ENCODE measurements around the gene MYL12A.
A peak's percentile ranks its signal among the peaks of the same experiment; 100 is the strongest.

DNA sequence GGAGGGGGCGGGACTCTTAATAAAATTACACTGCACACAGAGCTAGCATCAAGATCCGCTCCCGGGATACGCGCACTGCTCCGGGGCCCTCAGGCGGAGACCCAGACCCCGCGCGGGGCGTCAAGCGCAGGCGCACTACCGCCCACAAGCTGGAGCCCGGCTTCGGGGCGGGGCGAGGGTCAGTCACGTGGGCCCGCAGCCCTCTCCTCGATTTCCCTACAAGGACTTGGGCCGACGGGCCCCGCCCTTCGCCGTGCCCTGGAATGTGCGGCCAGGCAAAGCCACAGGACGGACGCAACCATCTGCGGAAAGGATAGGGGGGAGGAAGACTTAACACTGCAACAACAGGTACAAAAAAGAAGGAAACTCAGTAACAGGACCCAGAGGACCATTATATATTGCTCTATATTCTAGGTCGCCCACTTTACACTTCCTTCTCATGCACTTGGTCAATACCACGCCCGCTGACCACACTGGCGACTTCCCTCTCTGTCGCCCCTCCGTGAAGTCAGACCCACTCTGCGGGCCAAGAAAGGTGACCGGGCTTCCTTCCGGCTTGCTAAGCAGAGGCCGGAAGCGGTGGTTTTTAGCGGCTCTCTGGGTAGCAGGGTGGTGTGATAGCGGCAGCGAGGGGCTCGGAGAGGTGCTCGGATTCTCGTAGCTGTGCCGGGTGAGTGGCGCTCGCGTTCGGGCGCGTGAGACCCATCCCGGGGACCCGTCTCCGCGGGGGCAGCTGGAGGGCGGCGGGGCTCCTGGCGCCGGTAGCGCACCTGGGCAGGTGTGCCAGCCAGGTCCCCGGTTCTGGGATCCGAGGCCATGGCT lies at the start of gene MYL12A:
- TF ChIP-seq, protein P1, sequence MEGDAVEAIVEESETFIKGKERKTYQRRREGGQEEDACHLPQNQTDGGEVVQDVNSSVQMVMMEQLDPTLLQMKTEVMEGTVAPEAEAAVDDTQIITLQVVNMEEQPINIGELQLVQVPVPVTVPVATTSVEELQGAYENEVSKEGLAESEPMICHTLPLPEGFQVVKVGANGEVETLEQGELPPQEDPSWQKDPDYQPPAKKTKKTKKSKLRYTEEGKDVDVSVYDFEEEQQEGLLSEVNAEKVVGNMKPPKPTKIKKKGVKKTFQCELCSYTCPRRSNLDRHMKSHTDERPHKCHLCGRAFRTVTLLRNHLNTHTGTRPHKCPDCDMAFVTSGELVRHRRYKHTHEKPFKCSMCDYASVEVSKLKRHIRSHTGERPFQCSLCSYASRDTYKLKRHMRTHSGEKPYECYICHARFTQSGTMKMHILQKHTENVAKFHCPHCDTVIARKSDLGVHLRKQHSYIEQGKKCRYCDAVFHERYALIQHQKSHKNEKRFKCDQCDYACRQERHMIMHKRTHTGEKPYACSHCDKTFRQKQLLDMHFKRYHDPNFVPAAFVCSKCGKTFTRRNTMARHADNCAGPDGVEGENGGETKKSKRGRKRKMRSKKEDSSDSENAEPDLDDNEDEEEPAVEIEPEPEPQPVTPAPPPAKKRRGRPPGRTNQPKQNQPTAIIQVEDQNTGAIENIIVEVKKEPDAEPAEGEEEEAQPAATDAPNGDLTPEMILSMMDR (conservative IDR thresholded peaks at IDR 0.05; ENCODE audit: low read depth in 2 of 2): no peak
- TF ChIP-seq, protein P2, sequence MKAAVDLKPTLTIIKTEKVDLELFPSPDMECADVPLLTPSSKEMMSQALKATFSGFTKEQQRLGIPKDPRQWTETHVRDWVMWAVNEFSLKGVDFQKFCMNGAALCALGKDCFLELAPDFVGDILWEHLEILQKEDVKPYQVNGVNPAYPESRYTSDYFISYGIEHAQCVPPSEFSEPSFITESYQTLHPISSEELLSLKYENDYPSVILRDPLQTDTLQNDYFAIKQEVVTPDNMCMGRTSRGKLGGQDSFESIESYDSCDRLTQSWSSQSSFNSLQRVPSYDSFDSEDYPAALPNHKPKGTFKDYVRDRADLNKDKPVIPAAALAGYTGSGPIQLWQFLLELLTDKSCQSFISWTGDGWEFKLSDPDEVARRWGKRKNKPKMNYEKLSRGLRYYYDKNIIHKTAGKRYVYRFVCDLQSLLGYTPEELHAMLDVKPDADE (IDR thresholded peaks at IDR 0.05): no peak; the same call in none of the 2 replicates
- TF ChIP-seq POLR2AphosphoS5 (IDR thresholded peaks at IDR 0.05; ENCODE audit: low read depth) (peak; percentile 91), EZH2phosphoT487 (IDR thresholded peaks at IDR 0.05; ENCODE audit: unreplicated experiment) (no peak), JUNB (IDR thresholded peaks at IDR 0.05; ENCODE audit: unreplicated experiment) (no peak)
